PC-3 (cell line): ENCODE measurements around the gene CCNDBP1.
A peak's percentile ranks its signal among the peaks of the same experiment; 100 is the strongest.

ENCODE experiments used
- CTCF ChIP-seq: fragments of 300-600 bp; sonication (generic); conservative IDR thresholded peaks from 2 replicates; pipeline ENCODE4 v1.5.1; 2017; ENCODE audit warnings: antibody characterized with exemption, low read depth, mild to moderate bottlenecking, low read length
- EZH2phosphoT487 ChIP-seq: fragments of 300-600 bp; sonication (generic); IDR thresholded peaks from 2 replicates; pipeline ENCODE4 v1.6.1; 2018; ENCODE audit warnings: mild to moderate bottlenecking, antibody characterized with exemption, low read length, borderline replicate concordance

GRCh38 chr15:43187544-43188155, 2.4 kb downstream of the CCNDBP1 start:
- TF ChIP-seq CTCF (peak; percentile 69), EZH2phosphoT487 (no peak)
